ENCODE results near the gene NPEPPS.
"Not testable (repeated sequence)": the region's sequence is repeated elsewhere in the genome, so short reads cannot be mapped to it uniquely, and the experiment has no call there.

NPEPPS gene

DNA sequence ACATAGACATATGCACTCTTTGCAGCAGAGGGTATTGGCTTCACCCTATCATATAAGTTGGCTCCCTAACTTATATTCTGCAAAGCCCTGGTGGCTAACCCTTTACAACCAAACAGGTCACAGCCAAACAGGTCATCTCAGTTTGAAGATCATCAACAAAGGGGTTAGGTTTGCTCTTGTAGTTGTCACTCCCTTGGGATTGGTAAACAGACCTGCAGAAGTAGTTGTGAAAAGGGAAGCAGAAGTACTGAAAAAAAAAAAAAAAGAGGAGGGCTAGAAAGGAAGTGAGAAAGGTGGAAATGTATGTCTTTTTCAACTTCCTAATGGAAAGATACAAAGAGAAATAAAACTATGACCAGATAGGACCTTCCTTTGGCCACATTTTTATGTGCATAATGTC is 8.6 kb upstream of the NPEPPS start:
- not testable (repeated sequence) for H3K9ac ChIP-seq, H4K20me1 ChIP-seq, H3K36me3 ChIP-seq, H3K27ac ChIP-seq, H3K27me3 ChIP-seq, H3K4me2 ChIP-seq, H3K4me3 ChIP-seq, H3K9me3 ChIP-seq, H3K4me1 ChIP-seq

DNA sequence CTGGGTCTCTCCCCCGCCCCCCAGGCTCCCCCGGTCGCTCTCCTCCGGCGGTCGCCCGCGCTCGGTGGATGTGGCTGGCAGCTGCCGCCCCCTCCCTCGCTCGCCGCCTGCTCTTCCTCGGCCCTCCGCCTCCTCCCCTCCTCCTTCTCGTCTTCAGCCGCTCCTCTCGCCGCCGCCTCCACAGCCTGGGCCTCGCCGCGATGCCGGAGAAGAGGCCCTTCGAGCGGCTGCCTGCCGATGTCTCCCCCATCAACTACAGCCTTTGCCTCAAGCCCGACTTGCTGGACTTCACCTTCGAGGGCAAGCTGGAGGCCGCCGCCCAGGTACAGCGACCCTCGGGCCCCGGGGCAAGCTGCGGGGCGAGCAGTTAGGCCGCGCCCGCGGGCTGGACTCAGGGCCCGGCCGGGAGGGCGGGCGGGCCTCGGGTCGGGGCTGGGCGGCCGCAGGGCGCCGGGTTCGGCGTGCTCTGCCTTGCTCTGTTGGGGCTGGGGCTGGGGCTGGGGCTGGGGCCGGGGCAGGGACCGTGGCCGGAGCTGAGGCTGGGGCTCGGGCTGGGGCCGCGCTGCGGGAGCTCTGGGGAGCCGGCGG is 419 bp downstream of the NPEPPS start:
- peaks cover 15% of the 10 kb centered on the region; the same call in 1 of the 2 replicates for H3K4me1 ChIP-seq
- peak overlapping the region; percentile 78; the same call in 1 of the 2 replicates for H3K4me2 ChIP-seq
- peaks cover 30% of the 10 kb centered on the region for H4K20me1 ChIP-seq
- H3K9ac ChIP-seq: peak overlapping the region; percentile 82
- not testable (repeated sequence) for H3K9me3 ChIP-seq, H3K36me3 ChIP-seq, H3K27me3 ChIP-seq
- peak overlapping the region; percentile 73 for H3K4me3 ChIP-seq
- H3K27ac ChIP-seq: peak overlapping the region; percentile 73

DNA sequence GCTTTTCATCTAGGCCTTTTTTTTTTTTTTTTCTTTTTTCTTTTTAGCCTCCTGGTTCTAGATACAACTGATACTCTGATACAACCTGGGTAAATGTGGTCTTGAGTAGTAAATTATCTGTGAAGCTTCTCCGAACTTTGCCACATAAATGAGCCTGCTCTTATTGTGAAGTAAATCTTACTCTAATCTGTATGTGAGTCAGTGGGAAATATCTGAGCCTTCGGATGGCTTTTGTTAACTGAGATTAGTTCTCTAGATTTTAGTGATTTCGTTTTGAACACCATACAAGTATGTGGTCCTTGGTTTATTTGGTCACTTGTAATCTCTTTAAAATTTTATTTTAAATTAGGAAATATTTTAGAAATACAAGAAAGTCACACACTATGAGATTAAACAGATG is 8.2 kb downstream of the NPEPPS start:
- H3K27ac ChIP-seq, H3K4me3 ChIP-seq, H3K36me3 ChIP-seq, H3K9me3 ChIP-seq, H3K9ac ChIP-seq, H3K27me3 ChIP-seq, H3K4me2 ChIP-seq, H3K4me1 ChIP-seq: not testable (repeated sequence)
- peaks cover 53% of the 10 kb centered on the region for H4K20me1 ChIP-seq

DNA sequence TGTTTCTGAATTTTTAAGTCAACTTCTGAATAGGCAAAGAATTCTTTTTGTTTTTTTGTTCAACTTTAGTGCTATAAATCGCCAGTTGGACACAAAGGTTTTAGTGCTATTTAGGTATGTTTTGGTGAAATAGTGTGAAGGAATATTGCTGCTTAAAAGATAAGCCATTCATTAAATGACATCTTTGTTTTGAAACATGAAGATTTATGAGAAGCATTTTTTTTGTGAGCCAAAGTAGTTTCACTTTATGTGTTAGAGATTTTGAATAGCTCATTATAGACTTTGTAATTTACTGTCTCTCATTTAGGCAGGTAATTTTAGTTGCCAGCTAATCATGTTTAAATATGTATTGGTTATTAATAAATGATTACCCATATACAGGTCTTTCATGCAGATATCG is 10.8 kb downstream of the NPEPPS start:
- not testable (repeated sequence) for H3K27me3 ChIP-seq, H3K36me3 ChIP-seq, H3K4me1 ChIP-seq, H3K9ac ChIP-seq, H3K4me2 ChIP-seq, H3K9me3 ChIP-seq, H3K27ac ChIP-seq, H3K4me3 ChIP-seq
- peaks cover 41% of the 10 kb centered on the region for H4K20me1 ChIP-seq

GRCh38 chr17:47544327-47544726 is 13.4 kb downstream of the NPEPPS start:
- not testable (repeated sequence) for H3K27me3 ChIP-seq, H3K4me3 ChIP-seq, H3K4me2 ChIP-seq, H3K4me1 ChIP-seq, H3K9me3 ChIP-seq, H3K27ac ChIP-seq, H3K9ac ChIP-seq
- Histone ChIP-seq H4K20me1 (peaks cover 18% of the 10 kb centered on the region; the same call in 1 of the 2 replicates), H3K36me3 (peaks cover 22% of the 10 kb centered on the region)

DNA sequence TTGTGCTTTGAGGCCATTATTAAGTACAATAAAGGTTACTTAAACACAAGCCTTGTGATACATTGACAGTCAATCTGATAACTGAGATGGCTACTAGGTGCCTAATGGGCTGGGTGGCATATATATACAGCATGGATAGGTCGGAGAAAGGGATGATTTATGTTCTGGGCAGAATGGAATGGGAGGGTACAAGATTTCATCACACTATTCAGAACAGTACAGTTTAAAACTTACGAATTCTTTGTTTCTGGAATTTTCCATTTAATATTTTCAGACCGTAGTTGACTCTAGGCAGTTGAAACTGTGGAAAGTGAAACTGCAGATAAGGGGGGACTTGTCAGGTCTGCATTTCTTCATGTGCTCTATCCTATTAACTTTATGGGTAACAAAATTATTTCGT is 23.8 kb downstream of the NPEPPS start:
- H3K4me3 ChIP-seq, H4K20me1 ChIP-seq, H3K27me3 ChIP-seq, H3K4me1 ChIP-seq, H3K4me2 ChIP-seq, H3K9ac ChIP-seq, H3K27ac ChIP-seq: not testable (repeated sequence)
- H3K36me3 ChIP-seq: peaks cover 31% of the 10 kb centered on the region
- H3K9me3 ChIP-seq: peaks cover 13% of the 10 kb centered on the region; the same call in 1 of the 2 replicates

GRCh38 chr17:47556108-47556507 is 25.2 kb downstream of the NPEPPS start:
- H3K27ac ChIP-seq, H3K27me3 ChIP-seq: not testable (repeated sequence)

GRCh38 chr17:47560517-47561043 is 29.7 kb downstream of the NPEPPS start:
- H3K9ac ChIP-seq, H3K27ac ChIP-seq, H3K9me3 ChIP-seq, H3K4me3 ChIP-seq, H3K4me2 ChIP-seq, H3K27me3 ChIP-seq, H3K4me1 ChIP-seq, H4K20me1 ChIP-seq: not testable (repeated sequence)
- peaks cover 29% of the 10 kb centered on the region for H3K36me3 ChIP-seq

More at GRCh38 chr17:47556108-47556507, 25.2 kb downstream of the NPEPPS start:
- not testable (repeated sequence) for H3K4me3 ChIP-seq, H3K4me1 ChIP-seq, H3K9ac ChIP-seq, H3K4me2 ChIP-seq, H4K20me1 ChIP-seq
- H3K9me3 ChIP-seq: peaks cover 13% of the 10 kb centered on the region; the same call in 1 of the 2 replicates
- peaks cover 33% of the 10 kb centered on the region for H3K36me3 ChIP-seq

DNA sequence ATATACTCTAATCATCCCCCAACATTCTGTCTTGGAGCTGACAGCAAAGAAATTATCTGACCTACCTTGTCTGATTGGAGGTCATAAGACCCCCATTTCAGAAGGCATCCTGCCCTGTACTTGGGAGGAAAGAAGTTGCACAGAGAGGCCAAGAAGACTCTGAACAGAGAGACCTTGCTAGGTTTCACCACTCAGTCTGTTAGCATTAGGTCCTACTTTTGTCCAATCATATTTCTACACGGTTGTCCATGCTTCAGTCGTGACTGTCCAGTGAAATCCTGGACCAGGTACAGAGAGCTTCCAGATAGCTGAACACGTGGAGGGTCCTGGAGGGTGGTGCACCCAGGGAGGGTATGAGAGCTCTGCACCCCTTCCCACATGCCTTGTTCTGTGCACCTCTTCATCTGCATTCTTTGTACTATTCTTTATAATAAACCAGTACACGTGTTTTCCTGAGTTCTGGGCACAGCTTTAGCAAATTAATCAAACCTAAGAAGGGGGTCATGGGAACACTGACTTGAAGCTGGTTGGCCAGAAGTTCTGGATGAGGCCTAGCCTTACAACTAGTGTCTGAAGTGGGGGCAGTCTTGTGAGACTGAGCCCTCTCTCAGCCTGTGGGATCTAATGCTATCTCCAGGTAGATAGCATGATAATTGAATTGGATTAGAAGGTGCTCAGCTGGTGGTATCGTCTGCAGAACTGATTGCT is 30.9 kb downstream of the NPEPPS start:
- not testable (repeated sequence) for H3K4me1 ChIP-seq, H3K4me3 ChIP-seq, H3K4me2 ChIP-seq, H3K9ac ChIP-seq, H3K27me3 ChIP-seq, H3K9me3 ChIP-seq, H4K20me1 ChIP-seq, H3K27ac ChIP-seq
- peaks cover 20% of the 10 kb centered on the region for H3K36me3 ChIP-seq

- not testable (repeated sequence) for H3K9ac ChIP-seq, H3K4me2 ChIP-seq, H3K4me3 ChIP-seq, H3K27me3 ChIP-seq, H3K9me3 ChIP-seq, H3K27ac ChIP-seq, H3K4me1 ChIP-seq, H4K20me1 ChIP-seq
- H3K36me3 ChIP-seq: peaks cover 20% of the 10 kb centered on the region
Measured at GRCh38 chr17:47562406-47562705, 31.4 kb downstream of the NPEPPS start.

DNA sequence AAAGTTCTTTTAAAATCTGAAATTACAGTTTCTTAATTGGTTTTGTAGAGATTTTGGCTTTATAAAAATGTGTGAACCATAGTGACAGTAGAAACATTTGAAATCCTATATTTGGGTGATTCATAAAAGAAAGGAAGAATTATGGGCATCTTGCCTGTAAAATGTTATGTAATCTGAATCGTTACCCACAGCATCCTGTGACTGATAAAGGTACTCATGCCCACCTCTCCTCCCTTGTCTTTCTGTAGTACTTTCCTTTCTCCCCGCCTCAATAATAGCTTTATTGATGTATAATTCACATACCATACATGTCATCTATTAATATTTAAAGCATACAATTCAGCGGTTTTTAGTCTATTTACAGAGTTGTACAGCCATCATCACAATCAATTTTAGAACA is 36.4 kb downstream of the NPEPPS start:
- not testable (repeated sequence) for H3K9ac ChIP-seq, H3K4me1 ChIP-seq, H3K9me3 ChIP-seq, H3K27ac ChIP-seq, H4K20me1 ChIP-seq, H3K4me3 ChIP-seq, H3K4me2 ChIP-seq, H3K27me3 ChIP-seq
- peaks cover 24% of the 10 kb centered on the region for H3K36me3 ChIP-seq

- not testable (repeated sequence) for H3K27ac ChIP-seq, H3K9ac ChIP-seq, H4K20me1 ChIP-seq, H3K4me2 ChIP-seq, H3K4me1 ChIP-seq, H3K4me3 ChIP-seq, H3K9me3 ChIP-seq, H3K27me3 ChIP-seq
- H3K36me3 ChIP-seq: peaks cover 17% of the 10 kb centered on the region
Measured at GRCh38 chr17:47572561-47572960, 41.7 kb downstream of the NPEPPS start.

DNA sequence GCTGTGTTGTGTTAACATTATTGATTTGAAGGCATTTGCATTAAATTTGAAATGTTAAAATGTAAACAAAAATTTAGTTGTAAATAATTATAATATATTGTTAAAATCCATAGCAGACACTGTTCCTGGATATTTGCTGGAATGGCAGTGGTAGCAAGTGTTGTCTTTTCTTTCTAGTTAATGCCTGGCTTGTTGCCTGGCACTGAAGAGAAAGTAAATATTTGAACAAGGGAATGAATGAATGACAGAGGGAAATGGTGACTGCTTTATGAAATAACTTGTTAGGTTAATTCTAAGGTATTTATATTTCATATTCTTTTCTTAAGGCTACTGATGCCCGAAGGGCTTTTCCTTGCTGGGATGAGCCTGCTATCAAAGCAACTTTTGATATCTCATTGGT is 51.5 kb downstream of the NPEPPS start:
- not testable (repeated sequence) for H3K9ac ChIP-seq, H3K4me3 ChIP-seq, H3K9me3 ChIP-seq, H3K4me2 ChIP-seq, H3K27ac ChIP-seq, H3K27me3 ChIP-seq, H4K20me1 ChIP-seq, H3K4me1 ChIP-seq
- H3K36me3 ChIP-seq: peaks cover 16% of the 10 kb centered on the region; the same call in 1 of the 2 replicates

GRCh38 chr17:47586378-47587055 is 55.6 kb downstream of the NPEPPS start:
- not testable (repeated sequence) for H3K27me3 ChIP-seq, H4K20me1 ChIP-seq, H3K27ac ChIP-seq, H3K4me3 ChIP-seq, H3K4me1 ChIP-seq, H3K9me3 ChIP-seq, H3K9ac ChIP-seq, H3K4me2 ChIP-seq
- peaks cover 27% of the 10 kb centered on the region for H3K36me3 ChIP-seq

All from BLaER1 (cell line).